HCT116 (cell line): ENCODE measurements around the gene ZNF562. TPM values are rescaled to one million over a fixed set of nuclear protein-coding genes. Genes with fewer than 3 reads are reported as not detected.

Experiments
- ATAC-seq: fragments of 200-7000 bp; cut with Tn5 transposase; 2 replicates; pipeline ENCODE4 v1.9.1; 2020; ENCODE audit warnings: mild to moderate bottlenecking, moderate library complexity
- BruUV-seq: library from RNA; stranded (reverse); fragments of 400-500 nt; replicated peaks from 2 replicates; lab custom pipeline; 2021; lab: Mats Ljungman, UMichigan
- CTCF ChIA-PET: fragments of 300-600 bp; sonication (Branson Sonifier 250); formaldehyde crosslinking; loops from one replicate; lab custom pipeline; 2021; ENCODE audit warnings: antibody characterized with exemption; lab: Charles Lee
- POLR2A ChIA-PET: fragments of 300-600, 350-600 bp; sonication (Branson Sonifier 250); formaldehyde crosslinking; loops from one replicate; lab custom pipeline; 2021; ENCODE audit warnings: antibody characterized with exemption; lab: Charles Lee
- RAD21 ChIA-PET, 2 experiments: fragments of 300-600 bp; sonication (Branson Sonifier 250); formaldehyde crosslinking; loops; one replicate each; lab custom pipeline; 2023; ENCODE audit warnings: low total read pairs in 2 of 2; ENCODE audit not compliant: uncharacterized antibody in 2 of 2, unreplicated experiment in 2 of 2, low non-redundant PET in 1 of 2; lab: Charles Lee
- DNase-seq: peaks from one replicate; pipeline ENCODE4 v3.0.0-alpha.2; 2010; ENCODE audit warnings: low read depth, low spot score
- H2AFZ ChIP-seq: fragments of 200-600 bp; shearing (Covaris generic), sonication (generic); 2 replicates; pipeline ENCODE4 v1.6.1; 2017; ENCODE audit warnings: low read depth, mixed run types, mixed read lengths, antibody characterized with exemption, low read length; ENCODE audit not compliant: poor library complexity, severe bottlenecking
- H3K27ac ChIP-seq: 2 replicates; pipeline ENCODE4 v1.5.1; 2012; ENCODE audit warnings: low read depth, low read length
- H3K27me3 ChIP-seq: fragments of 200-600 bp; sonication (generic); 2 replicates; pipeline ENCODE4 v1.6.1; 2016; ENCODE audit warnings: mixed run types, low read length, mixed read lengths; ENCODE audit not compliant: insufficient read depth
- H3K36me3 ChIP-seq, 2 experiments: fragments of 200-500 bp in 1 of 2; fragments of 200-600 bp in 1 of 2; sonication (Bioruptor generic) in 1 of 2; sonication (generic) in 1 of 2; 2 replicates each; pipeline versions ENCODE4 v1.5.1 to v1.6.1; 2014 to 2016; ENCODE audit warnings: low read length in 2 of 2, inconsistent platforms in 1 of 2, mixed read lengths in 1 of 2, mixed run types in 1 of 2; ENCODE audit not compliant: insufficient read depth in 2 of 2, control insufficient read depth in 1 of 2
- H3K4me1 ChIP-seq, 2 experiments: fragments of 200-600 bp in 1 of 2; sonication (generic) in 1 of 2; 2 replicates each; pipeline versions ENCODE4 v1.5.1 to v1.6.1; 2012 to 2017; ENCODE audit warnings: low read length in 2 of 2, inconsistent platforms in 1 of 2, mild to moderate bottlenecking in 1 of 2, mixed read lengths in 1 of 2, mixed run types in 1 of 2, moderate library complexity in 1 of 2; ENCODE audit not compliant: insufficient read depth in 2 of 2, control insufficient read depth in 1 of 2
- H3K4me2 ChIP-seq: fragments of 200-600 bp; sonication (generic); 2 replicates; pipeline ENCODE4 v1.6.1; 2017; ENCODE audit warnings: mixed run types, low read length, mixed read lengths
- H3K4me3 ChIP-seq, 2 experiments: fragments of 200-600 bp in 1 of 2; sonication (generic) in 1 of 2; replicated peaks in 1 of 2; 2 replicates each; pipeline ENCODE4 v1.5.1; 2011 to 2016; ENCODE audit warnings: low read length in 2 of 2, control low read depth in 1 of 2, low read depth in 1 of 2, mild to moderate bottlenecking in 1 of 2, mixed read lengths in 1 of 2, mixed run types in 1 of 2
- H3K79me2 ChIP-seq: fragments of 200-600 bp; sonication (generic); 2 replicates; pipeline ENCODE4 v1.6.1; 2017; ENCODE audit warnings: mild to moderate bottlenecking, mixed run types, low read length, moderate library complexity, mixed read lengths; ENCODE audit not compliant: insufficient read depth
- H3K9ac ChIP-seq: fragments of 200-600 bp; sonication (generic); 2 replicates; pipeline ENCODE4 v1.6.1; 2016; ENCODE audit warnings: low read length, mixed read lengths
- H3K9me2 ChIP-seq: fragments of 200-600 bp; sonication (generic), shearing (Covaris generic); 2 replicates; pipeline ENCODE4 v1.6.1; 2017; ENCODE audit warnings: mixed run types, mild to moderate bottlenecking, moderate library complexity; ENCODE audit not compliant: insufficient read depth
- H3K9me3 ChIP-seq, 2 experiments: fragments of 200-500 bp in 1 of 2; fragments of 200-600 bp in 1 of 2; sonication (Bioruptor generic) in 1 of 2; sonication (generic) in 1 of 2; 2 replicates each; pipeline ENCODE4 v1.6.1; 2014 to 2017; ENCODE audit warnings: low read length in 2 of 2, mixed read lengths in 2 of 2, inconsistent platforms in 1 of 2, low read depth in 1 of 2, mild to moderate bottlenecking in 1 of 2, mixed run types in 1 of 2, moderate library complexity in 1 of 2; ENCODE audit not compliant: control insufficient read depth in 1 of 2, insufficient read depth in 1 of 2
- H4K20me1 ChIP-seq: fragments of 200-600 bp; sonication (generic), shearing (Covaris generic); 2 replicates; pipeline ENCODE4 v1.6.1; 2017; ENCODE audit warnings: mixed run types, mild to moderate bottlenecking, moderate library complexity; ENCODE audit not compliant: insufficient read depth
- EGR1 ChIP-seq: IDR thresholded peaks from 2 replicates; pipeline ENCODE4 v1.6.1; 2012; ENCODE audit warnings: low read depth
- ELF1 ChIP-seq: IDR thresholded peaks from 2 replicates; pipeline ENCODE4 v1.6.1; 2012; ENCODE audit warnings: low read depth, borderline replicate concordance
- POLR2A ChIP-seq: IDR thresholded peaks from 2 replicates; pipeline ENCODE4 v1.7.0; 2011; ENCODE audit warnings: borderline replicate concordance; ENCODE audit not compliant: insufficient read depth, insufficient read length; ENCODE audit errors: extremely low read depth
- TCF7L2 ChIP-seq: IDR thresholded peaks from 2 replicates; pipeline ENCODE4 v1.7.0; 2011; ENCODE audit warnings: borderline replicate concordance, inconsistent platforms; ENCODE audit not compliant: insufficient read depth, insufficient read length; ENCODE audit errors: extremely low read depth
- intact Hi-C: fragments of 100-400 bp; cut with micrococcal nuclease; formaldehyde crosslinking; loops from 2 replicates; pipeline ENCODE4 v1.10.0; 2022
- total RNA-seq: library from RNA; stranded (reverse); gene quantifications from one replicate; pipeline ENCODE4 v1.2.1, GENCODE V29; 2021; ENCODE audit not compliant: unreplicated experiment
- TF ChIP-seq, protein P1 (sequence below): IDR thresholded peaks from 2 replicates; pipeline ENCODE4 v1.6.1; 2011; ENCODE audit warnings: mild to moderate bottlenecking, low read length, moderate library complexity; ENCODE audit not compliant: insufficient replicate concordance; ENCODE audit errors: extremely low read depth
- TF ChIP-seq, protein P2 (sequence below): IDR thresholded peaks from 2 replicates; pipeline ENCODE4 v1.6.1; 2012
- TF ChIP-seq, protein P3 (sequence below): IDR thresholded peaks from 2 replicates; pipeline ENCODE4 v1.6.1; 2012

ZNF562 gene
- total RNA-seq, 1 experiment from 2014 or later, result 37.8 TPM

DNA sequence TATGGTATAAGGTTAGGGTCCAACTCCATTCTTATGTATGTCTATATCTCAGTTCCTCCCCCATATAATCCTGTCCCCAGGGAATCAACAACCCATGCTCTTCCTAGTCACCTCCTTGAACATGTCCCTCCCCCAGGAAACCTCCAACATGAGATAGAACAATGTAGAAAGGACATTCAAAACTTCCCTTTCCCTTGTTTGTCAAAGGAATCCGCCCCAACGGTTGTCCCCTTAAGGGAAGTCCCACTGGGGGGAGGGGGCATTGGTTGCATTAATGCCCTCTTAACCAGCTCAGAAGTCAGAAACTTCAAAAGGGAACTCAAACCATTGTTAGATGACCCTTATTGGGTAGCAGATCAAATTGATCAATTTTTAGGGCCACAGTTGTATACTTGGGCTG, 47.0 kb downstream of the ZNF562 start (continued):
- TF ChIP-seq, protein P1, sequence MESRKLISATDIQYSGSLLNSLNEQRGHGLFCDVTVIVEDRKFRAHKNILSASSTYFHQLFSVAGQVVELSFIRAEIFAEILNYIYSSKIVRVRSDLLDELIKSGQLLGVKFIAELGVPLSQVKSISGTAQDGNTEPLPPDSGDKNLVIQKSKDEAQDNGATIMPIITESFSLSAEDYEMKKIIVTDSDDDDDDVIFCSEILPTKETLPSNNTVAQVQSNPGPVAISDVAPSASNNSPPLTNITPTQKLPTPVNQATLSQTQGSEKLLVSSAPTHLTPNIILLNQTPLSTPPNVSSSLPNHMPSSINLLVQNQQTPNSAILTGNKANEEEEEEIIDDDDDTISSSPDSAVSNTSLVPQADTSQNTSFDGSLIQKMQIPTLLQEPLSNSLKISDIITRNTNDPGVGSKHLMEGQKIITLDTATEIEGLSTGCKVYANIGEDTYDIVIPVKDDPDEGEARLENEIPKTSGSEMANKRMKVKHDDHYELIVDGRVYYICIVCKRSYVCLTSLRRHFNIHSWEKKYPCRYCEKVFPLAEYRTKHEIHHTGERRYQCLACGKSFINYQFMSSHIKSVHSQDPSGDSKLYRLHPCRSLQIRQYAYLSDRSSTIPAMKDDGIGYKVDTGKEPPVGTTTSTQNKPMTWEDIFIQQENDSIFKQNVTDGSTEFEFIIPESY, result no peak

DNA sequence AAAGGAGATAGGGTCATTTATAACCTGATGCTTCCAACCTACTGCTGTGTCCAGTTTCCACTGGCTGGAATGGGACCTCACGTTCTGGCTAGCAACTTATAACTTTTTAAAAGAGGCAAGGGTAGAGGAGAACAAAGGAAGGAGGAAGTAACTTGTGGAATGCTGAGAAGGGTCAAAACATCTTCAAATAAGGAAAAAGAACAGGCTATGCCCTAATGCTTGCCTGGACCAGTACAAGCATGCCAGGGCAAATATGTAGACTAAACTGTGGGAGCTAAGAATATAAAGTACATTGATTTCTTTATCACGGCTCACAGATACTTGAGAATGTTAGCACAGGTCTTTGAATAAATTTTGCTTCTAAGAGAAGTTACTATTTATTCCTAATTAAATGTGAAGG, 52.4 kb downstream of the ZNF562 start:
- Histone ChIP-seq H3K36me3 (peaks cover 13 to 19% of the 10 kb centered on the region in 2 experiments; a peak in 3 of 4 replicates), H3K9me2 (no peaks in the 10 kb centered on the region), H3K9me3 (no peaks in the 10 kb centered on the region), H2AFZ (no peak overlapping the region), H3K4me3 (peak overlapping the region in 1 of 2 experiments; percentile 97; a peak in 2 of 4 replicates), H3K4me1 (peaks cover 3 to 13% of the 10 kb centered on the region in 2 experiments; a peak in 3 of 4 replicates), H4K20me1 (no peaks in the 10 kb centered on the region), H3K79me2 (peaks cover 21% of the 10 kb centered on the region), H3K9ac (no peak overlapping the region), H3K27ac (peak overlapping the region; percentile 81; the same call in 1 of the 2 replicates), H3K27me3 (no peaks in the 10 kb centered on the region), H3K4me2 (peak overlapping the region; percentile 47)
- POLR2A ChIA-PET, result no interaction called here
- DNase-seq (no peak), ATAC-seq (no peak)
- RAD21 ChIA-PET, result no interaction called here
- BruUV-seq, result no TSS peak
- intact Hi-C loops, result loop anchor here (5.0 to 10.0 kb wide), 3 partner anchors 35 to 480 kb away; partner anchors contain the start of gene ZNF317
- TF ChIP-seq, protein P2, sequence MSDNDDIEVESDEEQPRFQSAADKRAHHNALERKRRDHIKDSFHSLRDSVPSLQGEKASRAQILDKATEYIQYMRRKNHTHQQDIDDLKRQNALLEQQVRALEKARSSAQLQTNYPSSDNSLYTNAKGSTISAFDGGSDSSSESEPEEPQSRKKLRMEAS, result no peak
- TF ChIP-seq POLR2A (no peak), EGR1 (no peak), TCF7L2 (no peak), ELF1 (no peak)
- TF ChIP-seq, protein P3, sequence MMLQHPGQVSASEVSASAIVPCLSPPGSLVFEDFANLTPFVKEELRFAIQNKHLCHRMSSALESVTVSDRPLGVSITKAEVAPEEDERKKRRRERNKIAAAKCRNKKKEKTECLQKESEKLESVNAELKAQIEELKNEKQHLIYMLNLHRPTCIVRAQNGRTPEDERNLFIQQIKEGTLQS, result no peak
- CTCF ChIA-PET, result interaction anchor here (0.6 kb wide), 1 partner anchor 36 kb away, joined by 3 read pairs; no protein-coding TSS in a partner anchor
